ENCODE results near the gene POGLUT2. TPM values are rescaled to one million over a fixed set of nuclear protein-coding genes. Genes with fewer than 3 reads are reported as not detected.

Gene POGLUT2
- total RNA-seq, 1 experiment from 2014 or later, result 5.8 TPM

- Histone ChIP-seq H3K27ac (ENCODE audit: low read length) (no peak overlapping the region), H3K9me3 (ENCODE audit: control insufficient read depth, insufficient read depth, low read depth, low read length) (no peaks in the 10 kb centered on the region), H3K27me3 (ENCODE audit: control insufficient read depth, insufficient read depth, low read length) (no peaks in the 10 kb centered on the region), H3K4me3 (ENCODE audit: low read depth in 2 of 2, low read length in 2 of 2) (no peak overlapping the region), H3K4me1 (ENCODE audit: control insufficient read depth, insufficient read depth, low read length) (no peaks in the 10 kb centered on the region; the same call in 1 of the 2 replicates), H3K36me3 (ENCODE audit: control insufficient read depth, insufficient read depth, low read length) (no peaks in the 10 kb centered on the region; the same call in 1 of the 2 replicates)
- intact Hi-C loops (cut with micrococcal nuclease; ENCODE audit: unreplicated experiment), result no loop called here
- TF ChIP-seq POLR2AphosphoS5 (IDR thresholded peaks at IDR 0.05; ENCODE audit: low read depth, low read length) (no peak), TCF7L2 (IDR thresholded peaks at IDR 0.05; ENCODE audit: low read depth, low read length) (no peak), CTCF (IDR thresholded peaks at IDR 0.05) (no peak), SIN3A (IDR thresholded peaks at IDR 0.05; ENCODE audit: borderline replicate concordance, insufficient read depth, low read depth, low read length) (no peak), REST (IDR thresholded peaks at IDR 0.05; ENCODE audit: insufficient read depth in 1 of 2, low read depth in 2 of 2, low read length in 1 of 2) (no peak)
- POLR2A ChIA-PET, result interaction anchor here (0.7 kb wide), 1 partner anchor 423 kb away, joined by 5 read pairs; no protein-coding TSS in a partner anchor
- in situ Hi-C loops (cut with HindIII; ENCODE audit: low pct_unique_long_range_greater_than_20kb, low sequenced_read_pairs), result no loop called here
- TSS peak; percentile 59 for BruUV-seq (replicated peaks)
- no peak for ATAC-seq
- CTCF ChIA-PET, result no interaction called here
- DNase-seq (ENCODE audit: low read depth, low spot score), result no peak
Observed at GRCh38 chr13:102771298-102772041, 27.3 kb downstream of the POGLUT2 start.

- Histone ChIP-seq H3K4me3 (ENCODE audit: low read depth in 2 of 2, low read length in 2 of 2) (no peak overlapping the region), H3K4me1 (ENCODE audit: control insufficient read depth, insufficient read depth, low read length) (no peaks in the 10 kb centered on the region; the same call in 1 of the 2 replicates), H3K9me3 (ENCODE audit: control insufficient read depth, insufficient read depth, low read depth, low read length) (no peaks in the 10 kb centered on the region), H3K36me3 (ENCODE audit: control insufficient read depth, insufficient read depth, low read length) (no peaks in the 10 kb centered on the region; the same call in none of the 2 replicates), H3K27me3 (ENCODE audit: control insufficient read depth, insufficient read depth, low read length) (no peaks in the 10 kb centered on the region), H3K27ac (ENCODE audit: low read length) (no peak overlapping the region)
- in situ Hi-C loops (cut with HindIII; ENCODE audit: low pct_unique_long_range_greater_than_20kb, low sequenced_read_pairs), result no loop called here
- intact Hi-C loops (cut with micrococcal nuclease; ENCODE audit: unreplicated experiment), result no loop called here
- POLR2A ChIA-PET, result no interaction called here
- BruUV-seq (replicated peaks), result no TSS peak
- CTCF ChIA-PET, result no interaction called here
- DNase-seq (ENCODE audit: low read depth, low spot score), result no peak
- no peak for ATAC-seq
- TF ChIP-seq TCF7L2 (IDR thresholded peaks at IDR 0.05; ENCODE audit: low read depth, low read length), result no peak
- no peak for TF ChIP-seq CTCF (IDR thresholded peaks at IDR 0.05)
- no peak for TF ChIP-seq SIN3A (IDR thresholded peaks at IDR 0.05; ENCODE audit: borderline replicate concordance, insufficient read depth, low read depth, low read length)
- TF ChIP-seq REST (IDR thresholded peaks at IDR 0.05; ENCODE audit: insufficient read depth in 1 of 2, low read depth in 2 of 2, low read length in 1 of 2), result no peak
- no peak for TF ChIP-seq POLR2AphosphoS5 (IDR thresholded peaks at IDR 0.05; ENCODE audit: low read depth, low read length)
Observed at GRCh38 chr13:102770435-102770834, 28.3 kb downstream of the POGLUT2 start.
